Nephron progenitor cell (in vitro differentiated cells): ENCODE results near the gene RBM39.
"Not testable (repeated sequence)": the region's sequence is repeated elsewhere in the genome, so short reads cannot be mapped to it uniquely, and the experiment has no call there.

Experiments
- DNase-seq: peaks from one replicate; pipeline ENCODE4 v3.0.0; 2021
- H3K27ac Mint-ChIP-seq: 2 replicates; pipeline ENCODE4 v1.8.0; 2021; ENCODE audit warnings: mild to moderate bottlenecking, moderate library complexity, mixed read lengths
- H3K27me3 Mint-ChIP-seq: 2 replicates; pipeline ENCODE4 v1.8.0; 2021; ENCODE audit warnings: mild to moderate bottlenecking, low read depth, mixed read lengths; ENCODE audit not compliant: poor library complexity
- H3K36me3 Mint-ChIP-seq: 2 replicates; pipeline ENCODE4 v1.8.0; 2021; ENCODE audit warnings: low read depth, mixed read lengths
- H3K4me1 Mint-ChIP-seq: 2 replicates; pipeline ENCODE4 v1.8.0; 2021; ENCODE audit warnings: mixed read lengths
- H3K4me3 Mint-ChIP-seq: 2 replicates; pipeline ENCODE4 v1.8.0; 2021; ENCODE audit warnings: mild to moderate bottlenecking, moderate library complexity, mixed read lengths
- H3K9me3 Mint-ChIP-seq: 2 replicates; pipeline ENCODE4 v1.8.0; 2021; ENCODE audit warnings: mild to moderate bottlenecking, moderate library complexity, mixed read lengths
- CTCF ChIP-seq: fragments of 200-600 bp; sonication (generic); IDR thresholded peaks from 2 replicates; pipeline ENCODE4 v1.5.0; 2021; ENCODE audit warnings: antibody characterized with exemption

Gene RBM39

GRCh38 chr20:35729836-35730582 is 12.1 kb downstream of the RBM39 start:
- H3K4me3 Mint-ChIP-seq: no peak overlapping the region
- no peak overlapping the region for H3K27ac Mint-ChIP-seq
- H3K36me3 Mint-ChIP-seq: peaks cover 74% of the 10 kb centered on the region

GRCh38 chr20:35729283-35729807 is 12.7 kb downstream of the RBM39 start:
- Mint-ChIP-seq H3K9me3 (no peaks in the 10 kb centered on the region), H3K4me3 (no peak overlapping the region), H3K27ac (no peak overlapping the region), H3K27me3 (no peaks in the 10 kb centered on the region), H3K4me1 (peaks cover 1% of the 10 kb centered on the region), H3K36me3 (peaks cover 74% of the 10 kb centered on the region)
- no peak for TF ChIP-seq CTCF
- no peak for DNase-seq

More at GRCh38 chr20:35729836-35730582, 12.1 kb downstream of the RBM39 start:
- H3K9me3 Mint-ChIP-seq: no peaks in the 10 kb centered on the region
- H3K4me1 Mint-ChIP-seq: peaks cover 4% of the 10 kb centered on the region
- H3K27me3 Mint-ChIP-seq: no peaks in the 10 kb centered on the region
- no peak for TF ChIP-seq CTCF
- no peak for DNase-seq

- Mint-ChIP-seq H3K4me3 (no peak overlapping the region), H3K9me3 (no peaks in the 10 kb centered on the region), H3K4me1 (no peaks in the 10 kb centered on the region), H3K27me3 (no peaks in the 10 kb centered on the region), H3K27ac (no peak overlapping the region), H3K36me3 (peaks cover 74% of the 10 kb centered on the region)
- no peak for DNase-seq
- no peak for TF ChIP-seq CTCF
Measured at GRCh38 chr20:35726842-35727711, 15.0 kb downstream of the RBM39 start.

- Mint-ChIP-seq H3K27ac (no peak overlapping the region), H3K36me3 (peaks cover 77% of the 10 kb centered on the region), H3K27me3 (no peaks in the 10 kb centered on the region), H3K9me3 (no peaks in the 10 kb centered on the region), H3K4me1 (no peaks in the 10 kb centered on the region), H3K4me3 (no peak overlapping the region)
- no peak for DNase-seq
- no peak for TF ChIP-seq CTCF
Measured at GRCh38 chr20:35724321-35725230, 17.5 kb downstream of the RBM39 start.

- H3K4me1 Mint-ChIP-seq, H3K9me3 Mint-ChIP-seq, H3K4me3 Mint-ChIP-seq, H3K27me3 Mint-ChIP-seq, DNase-seq, H3K27ac Mint-ChIP-seq: not testable (repeated sequence)
- peaks cover 79% of the 10 kb centered on the region for H3K36me3 Mint-ChIP-seq
Measured at GRCh38 chr20:35723652-35724320, 18.3 kb downstream of the RBM39 start.

- H3K9me3 Mint-ChIP-seq, H3K27me3 Mint-ChIP-seq, H3K4me3 Mint-ChIP-seq, DNase-seq, H3K27ac Mint-ChIP-seq, H3K4me1 Mint-ChIP-seq: not testable (repeated sequence)
- peaks cover 80% of the 10 kb centered on the region for H3K36me3 Mint-ChIP-seq
Measured at GRCh38 chr20:35723275-35723639, 18.8 kb downstream of the RBM39 start.
